ENCODE results near the gene CAPN12. TPM values are rescaled to one million over a fixed set of nuclear protein-coding genes. Genes with fewer than 3 reads are reported as not detected.
A peak's percentile ranks its signal among the peaks of the same experiment; 100 is the strongest.

Gene CAPN12
- total and polyA plus RNA-seq, 2 of the 8 experiments (the other 6 are each of a cell fraction or from before 2014, with no cell fraction given), result 8.8 to 20.0 TPM

DNA sequence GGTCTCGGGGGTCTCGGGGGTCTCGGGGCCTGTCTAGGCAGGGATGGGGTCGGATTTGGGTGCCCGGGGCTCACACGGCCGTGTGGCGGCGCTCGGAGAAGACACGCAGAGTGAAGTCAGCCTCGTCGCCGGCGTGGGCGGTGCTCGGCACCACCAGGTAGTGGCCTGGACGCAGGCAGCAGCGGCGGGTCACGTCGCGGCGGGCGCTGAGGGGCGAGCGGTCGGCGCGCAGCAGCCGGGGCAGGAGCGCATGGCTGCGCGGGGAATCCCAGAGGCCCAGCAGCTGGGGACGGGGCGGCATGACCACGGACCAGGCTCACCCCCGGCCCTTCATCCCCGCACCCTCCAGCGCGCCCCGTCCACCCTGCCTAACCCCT lies 8.2 kb downstream of the CAPN12 start:
- ChIA-PET CTCF (ENCODE audit: partially characterized antibody) (interaction anchor here (2.0 kb wide), 1 partner anchor 10 kb away, joined by 4 read pairs; no protein-coding TSS in a partner anchor), POLR2A (ENCODE audit: partially characterized antibody) (interaction anchor here (0.7 to 1.6 kb wide), 4 partner anchors 33 to 113 kb away, joined by 3 to 6 read pairs (median 3); no protein-coding TSS in a partner anchor)
- peak overlapping the region; percentile 88; the same call in 1 of the 2 replicates for H4K8ac ChIP-seq (ENCODE audit: extremely low read depth, insufficient read depth, low read length)
- no peaks in the 10 kb centered on the region for H3K79me2 ChIP-seq (ENCODE audit: control insufficient read depth in 1 of 2, insufficient read depth in 2 of 2, low read length in 2 of 2)
- peaks cover under 1 to 9% (median 4%) of the 10 kb centered on the region in 4 experiments; a peak in 5 of 8 replicates for H3K36me3 ChIP-seq (ENCODE audit: control insufficient read depth in 2 of 4, insufficient read depth in 4 of 4, low read length in 3 of 4)
- H2AK5ac ChIP-seq (ENCODE audit: low read depth, low read length), result no peak overlapping the region
- H3K4me2 ChIP-seq (ENCODE audit: insufficient read depth in 1 of 2, low read depth in 2 of 2, low read length in 2 of 2), result peak overlapping the region; percentile 65 to 73
- H3K23ac ChIP-seq (ENCODE audit: insufficient read length), result no peak overlapping the region
- H3K27ac ChIP-seq (ENCODE audit: low read depth, low read length), result no peak overlapping the region
- H2AFZ ChIP-seq (ENCODE audit: low read length), result no peak overlapping the region
- H3K9ac ChIP-seq (replicated peaks in 1 of 4; ENCODE audit: extremely low read depth in 1 of 4, low read depth in 3 of 4, low read length in 3 of 4), result no peak overlapping the region
- peaks cover 10% of the 10 kb centered on the region; the same call in 1 of the 2 replicates for H3K23me2 ChIP-seq (ENCODE audit: low read depth, low read length)
- 11% methylated on average over 25 of the region's 42 CpGs; no CpG with 5 or more reads in 1 of the 2 experiments for WGBS, 2 experiments (ENCODE audit: extremely low coverage in 1 of 2, insufficient coverage in 1 of 2, insufficient read length in 1 of 2, insufficient replicate concordance in 2 of 2, low coverage in 1 of 2, low lambda C conversion rate in 2 of 2, missing lambda C conversion rate in 1 of 2)
- H3K9me3 ChIP-seq (ENCODE audit: insufficient read depth in 2 of 2, low read depth in 1 of 2, low read length in 1 of 2), result peaks cover 0 to 3% of the 10 kb centered on the region in 2 experiments; a peak in 1 of 4 replicates
- peaks cover 0 to 15% (median 10%) of the 10 kb centered on the region in 4 experiments; a peak in 6 of 7 replicates for H3K4me1 ChIP-seq (replicated peaks in 1 of 4; ENCODE audit: control insufficient read depth in 3 of 4, insufficient read depth in 4 of 4, low read length in 3 of 4)
- H3K4ac ChIP-seq (replicated peaks; ENCODE audit: insufficient read length, low read depth, low read length), result no peak overlapping the region
- no peak overlapping the region for H2BK120ac ChIP-seq (replicated peaks; ENCODE audit: low read depth, low read length)
- H2BK15ac ChIP-seq (ENCODE audit: low read length), result no peak overlapping the region
- H3K4me3 ChIP-seq (ENCODE audit: extremely low read depth in 1 of 4, insufficient read depth in 2 of 4, low read depth in 3 of 4, low read length in 4 of 4), result peak overlapping the region; percentile 31 to 63 (median 38); a peak in 7 of 8 replicates
- FAIRE-seq, result no peak
- H3K18ac ChIP-seq (ENCODE audit: extremely low read depth, low read length), result no peak overlapping the region
- H3K14ac ChIP-seq (ENCODE audit: insufficient read length), result no peak overlapping the region
- 0 out of 2 replicates have a peak, but pooled peaks have one; percentile 24 for TF ChIP-seq TAF1 (IDR thresholded peaks at IDR 0.05; ENCODE audit: low read depth, low read length)
- TF ChIP-seq, protein P1, sequence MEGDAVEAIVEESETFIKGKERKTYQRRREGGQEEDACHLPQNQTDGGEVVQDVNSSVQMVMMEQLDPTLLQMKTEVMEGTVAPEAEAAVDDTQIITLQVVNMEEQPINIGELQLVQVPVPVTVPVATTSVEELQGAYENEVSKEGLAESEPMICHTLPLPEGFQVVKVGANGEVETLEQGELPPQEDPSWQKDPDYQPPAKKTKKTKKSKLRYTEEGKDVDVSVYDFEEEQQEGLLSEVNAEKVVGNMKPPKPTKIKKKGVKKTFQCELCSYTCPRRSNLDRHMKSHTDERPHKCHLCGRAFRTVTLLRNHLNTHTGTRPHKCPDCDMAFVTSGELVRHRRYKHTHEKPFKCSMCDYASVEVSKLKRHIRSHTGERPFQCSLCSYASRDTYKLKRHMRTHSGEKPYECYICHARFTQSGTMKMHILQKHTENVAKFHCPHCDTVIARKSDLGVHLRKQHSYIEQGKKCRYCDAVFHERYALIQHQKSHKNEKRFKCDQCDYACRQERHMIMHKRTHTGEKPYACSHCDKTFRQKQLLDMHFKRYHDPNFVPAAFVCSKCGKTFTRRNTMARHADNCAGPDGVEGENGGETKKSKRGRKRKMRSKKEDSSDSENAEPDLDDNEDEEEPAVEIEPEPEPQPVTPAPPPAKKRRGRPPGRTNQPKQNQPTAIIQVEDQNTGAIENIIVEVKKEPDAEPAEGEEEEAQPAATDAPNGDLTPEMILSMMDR (IDR thresholded peaks at IDR 0.05; ENCODE audit: control extremely low read depth in 1 of 3, insufficient read depth in 1 of 3, low read depth in 1 of 3, low read length in 3 of 3), result no peak
- no peak for TF ChIP-seq EZH2 (IDR thresholded peaks at IDR 0.05; ENCODE audit: low read depth, low read length, severe bottlenecking)
- TF ChIP-seq TEAD4 (IDR thresholded peaks at IDR 0.05; ENCODE audit: low read depth, low read length), result no peak
- TF ChIP-seq KDM4A (IDR thresholded peaks at IDR 0.05; ENCODE audit: low read depth, low read length, severe bottlenecking), result peak; percentile 25
- no peak for TF ChIP-seq KDM1A (IDR thresholded peaks at IDR 0.05; ENCODE audit: borderline replicate concordance, low read length)
- TF ChIP-seq, protein P2, sequence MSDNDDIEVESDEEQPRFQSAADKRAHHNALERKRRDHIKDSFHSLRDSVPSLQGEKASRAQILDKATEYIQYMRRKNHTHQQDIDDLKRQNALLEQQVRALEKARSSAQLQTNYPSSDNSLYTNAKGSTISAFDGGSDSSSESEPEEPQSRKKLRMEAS (IDR thresholded peaks at IDR 0.05), result peak; percentile 38; the same call in 1 of the 2 replicates
- TF ChIP-seq, protein P3, sequence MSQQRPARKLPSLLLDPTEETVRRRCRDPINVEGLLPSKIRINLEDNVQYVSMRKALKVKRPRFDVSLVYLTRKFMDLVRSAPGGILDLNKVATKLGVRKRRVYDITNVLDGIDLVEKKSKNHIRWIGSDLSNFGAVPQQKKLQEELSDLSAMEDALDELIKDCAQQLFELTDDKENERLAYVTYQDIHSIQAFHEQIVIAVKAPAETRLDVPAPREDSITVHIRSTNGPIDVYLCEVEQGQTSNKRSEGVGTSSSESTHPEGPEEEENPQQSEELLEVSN (IDR thresholded peaks at IDR 0.05), result no peak
- TF ChIP-seq SRF (IDR thresholded peaks at IDR 0.05; ENCODE audit: low read depth, low read length), result no peak
- H3K79me1 ChIP-seq (ENCODE audit: low read depth, low read length), result peaks cover 2% of the 10 kb centered on the region
- no peak overlapping the region for H4K91ac ChIP-seq (replicated peaks; ENCODE audit: insufficient read length, low read length)
- no peak overlapping the region for H3K56ac ChIP-seq (replicated peaks; ENCODE audit: insufficient read length, low read depth, low read length)
- peaks cover 2 to 8% of the 10 kb centered on the region in 2 experiments for H4K20me1 ChIP-seq (replicated peaks in 1 of 2; ENCODE audit: control insufficient read depth in 1 of 2, insufficient read depth in 2 of 2, low read length in 2 of 2)
- H2BK20ac ChIP-seq (ENCODE audit: low read length), result no peak overlapping the region
- peaks cover 4 to 16% (median 13%) of the 10 kb centered on the region in 4 experiments for H3K27me3 ChIP-seq (replicated peaks in 1 of 4; ENCODE audit: control insufficient read depth in 3 of 4, extremely low read depth in 1 of 4, insufficient read depth in 3 of 4, low read length in 3 of 4)
- no peak overlapping the region for H4K5ac ChIP-seq (ENCODE audit: insufficient read length, low read depth, low read length)
- peak in 1 of 2 experiments; percentile 77 for DNase-seq (ENCODE audit: low read depth in 1 of 2, low spot score in 2 of 2)
- no peak overlapping the region for H2BK12ac ChIP-seq (ENCODE audit: low read depth, low read length)
- H2BK5ac ChIP-seq (ENCODE audit: low read depth, low read length), result no peak overlapping the region
